ENCODE measurements around the gene WASHC3.

The WASHC3 gene

GRCh38 chr12:101966496-101966895, 95.3 kb downstream of the WASHC3 start:
- FAIRE-seq = no peak

GRCh38 chr12:101963697-101964096, 98.1 kb downstream of the WASHC3 start:
- no peak for FAIRE-seq
